ENCODE results near the gene ZIC1.

ZIC1 gene

DNA sequence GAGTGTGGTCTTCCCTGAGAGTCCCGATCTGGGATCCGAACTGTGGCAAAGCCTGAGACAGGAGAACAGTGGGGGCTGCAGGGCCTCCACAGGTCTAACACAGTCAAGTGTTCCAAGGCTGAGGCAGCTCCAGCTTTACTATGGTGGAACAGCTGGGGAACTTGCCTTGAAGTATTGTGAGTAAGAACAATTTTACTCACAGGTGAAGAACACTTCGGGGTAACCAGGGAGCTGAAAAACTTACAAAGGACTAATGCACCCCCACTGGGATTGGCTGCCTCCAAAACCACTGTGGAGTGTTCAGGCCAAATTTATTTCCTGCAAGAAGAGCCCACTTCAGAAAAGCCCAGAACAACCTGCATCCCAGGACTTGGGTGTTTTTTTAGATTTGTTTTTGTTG, 28.2 kb upstream of the ZIC1 start:
- DNase-seq = no peak

DNA sequence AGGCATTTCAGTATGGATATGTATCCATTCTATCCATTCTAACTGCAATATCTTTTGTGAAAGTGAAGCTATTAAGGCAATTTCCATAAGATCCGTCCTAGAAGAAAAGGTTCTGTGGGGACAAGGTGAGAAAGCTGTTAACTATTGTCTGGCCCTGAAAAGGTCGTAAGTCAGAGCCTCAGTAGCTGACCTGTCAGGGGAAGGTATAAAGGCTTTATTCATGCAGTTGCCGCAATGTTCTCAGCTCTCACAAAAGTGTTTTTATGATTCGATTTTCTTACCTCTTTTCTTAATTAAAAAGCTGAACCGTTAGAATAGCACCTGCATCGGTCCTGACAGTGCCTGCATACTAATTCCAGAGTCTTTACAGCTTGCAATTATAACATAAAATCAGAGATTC, 27.6 kb upstream of the ZIC1 start:
- DNase-seq = no peak

DNA sequence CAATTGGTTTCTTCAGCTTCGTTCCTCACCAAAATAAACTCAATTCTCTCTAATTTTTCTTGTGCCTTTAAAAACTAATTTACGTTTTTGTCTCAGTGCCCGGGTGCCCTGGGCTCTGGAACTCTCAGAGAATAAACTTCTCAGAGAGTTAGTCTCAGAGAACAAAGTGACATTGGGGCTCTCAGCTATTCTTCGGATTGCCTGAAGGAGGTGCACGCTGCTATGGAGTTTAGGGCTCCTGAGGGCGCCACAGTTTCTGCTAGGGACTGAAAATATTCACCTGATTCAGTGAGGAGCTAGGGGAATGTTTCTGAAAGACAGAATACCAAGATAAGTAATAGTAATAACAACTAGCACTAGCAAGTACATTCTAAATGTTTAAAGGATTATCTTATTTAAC, 25.5 kb upstream of the ZIC1 start:
- DNase-seq = no peak

DNA sequence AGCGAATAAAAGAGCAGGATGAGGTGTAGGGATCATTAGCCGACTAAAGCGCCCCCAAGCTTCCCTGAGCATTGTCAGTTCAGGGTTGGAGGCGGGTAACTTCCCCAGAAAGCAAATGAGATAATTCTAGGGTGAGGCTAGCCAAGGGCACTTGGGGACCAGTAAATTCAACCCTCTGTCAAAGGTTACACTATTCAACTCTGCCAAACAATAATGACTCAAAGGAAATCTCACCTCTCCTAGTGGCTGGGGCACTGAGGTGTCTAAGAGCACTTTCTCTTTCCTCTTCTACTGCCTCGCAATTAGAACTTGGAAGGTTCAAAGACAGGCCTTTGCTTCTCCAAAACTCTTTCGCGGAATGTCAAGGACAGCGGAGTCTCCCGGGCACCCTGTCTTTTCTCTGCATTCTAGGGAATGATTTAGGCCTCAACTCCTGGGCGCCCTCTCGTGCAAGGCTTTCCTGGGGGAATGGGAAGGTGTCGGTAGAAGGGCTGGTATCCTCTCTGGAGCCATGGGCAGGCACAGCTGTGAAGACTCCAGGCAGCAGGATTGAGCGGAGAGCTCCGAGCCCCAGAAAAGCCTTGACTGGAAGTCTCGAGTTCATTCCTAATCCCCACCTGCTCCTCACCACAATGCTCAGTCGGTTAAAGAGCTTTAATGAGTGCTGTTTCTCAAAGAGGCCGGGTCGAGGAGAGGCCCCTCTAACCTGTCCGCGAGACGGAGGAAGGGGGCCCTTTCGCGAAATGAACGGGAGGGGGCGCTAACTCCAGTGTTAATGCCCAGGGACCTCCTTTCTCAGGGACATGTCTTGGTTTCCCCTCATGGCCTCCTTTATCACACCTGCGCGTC, 24.7 kb upstream of the ZIC1 start:
- DNase-seq = no peak

DNA sequence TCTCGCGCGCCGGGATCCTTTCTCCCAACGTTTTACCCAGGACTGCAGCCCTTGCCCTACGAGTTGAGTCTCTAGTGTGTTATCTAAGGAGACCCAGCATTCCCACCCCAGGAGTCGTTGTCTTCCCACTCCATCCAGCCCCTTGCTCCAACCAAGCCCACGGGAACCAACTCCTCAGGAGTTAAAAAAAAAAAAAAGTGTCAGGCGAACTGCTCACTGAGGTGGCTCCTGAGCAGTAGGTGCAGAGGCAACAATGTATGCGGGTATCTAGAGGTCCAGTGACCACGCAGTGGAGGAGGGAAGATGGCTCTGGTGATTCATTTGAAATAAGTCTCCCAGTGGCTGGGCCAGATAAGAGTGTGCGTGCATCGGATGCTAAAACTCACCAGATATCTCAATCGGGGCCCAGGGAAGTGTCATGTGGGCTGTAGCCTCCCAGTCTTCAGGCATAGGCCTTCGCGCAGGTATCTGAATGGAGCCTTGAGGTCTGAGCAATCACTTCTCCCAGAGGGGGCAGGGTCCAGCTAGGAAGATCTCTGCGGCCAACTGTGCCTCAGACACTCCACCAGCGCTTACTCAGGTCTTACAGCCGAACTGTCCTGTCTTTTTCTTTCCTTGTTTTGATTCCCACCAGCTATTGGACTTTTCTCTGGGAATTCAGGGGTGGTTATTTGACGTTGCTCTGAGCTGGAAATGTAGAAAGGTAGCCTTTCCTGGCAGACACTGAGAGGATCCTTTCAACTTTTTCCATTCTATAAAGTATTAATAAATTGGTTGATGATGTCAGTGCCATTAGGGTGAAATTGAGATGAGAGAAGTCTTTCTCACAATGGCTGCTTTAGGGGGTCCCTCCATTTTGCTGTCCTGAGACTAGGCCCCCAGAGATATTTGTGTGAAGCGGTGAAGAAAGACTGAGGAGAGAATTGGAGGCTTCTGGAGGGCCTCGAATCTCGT, 23.8 kb upstream of the ZIC1 start:
- no peak for DNase-seq

DNA sequence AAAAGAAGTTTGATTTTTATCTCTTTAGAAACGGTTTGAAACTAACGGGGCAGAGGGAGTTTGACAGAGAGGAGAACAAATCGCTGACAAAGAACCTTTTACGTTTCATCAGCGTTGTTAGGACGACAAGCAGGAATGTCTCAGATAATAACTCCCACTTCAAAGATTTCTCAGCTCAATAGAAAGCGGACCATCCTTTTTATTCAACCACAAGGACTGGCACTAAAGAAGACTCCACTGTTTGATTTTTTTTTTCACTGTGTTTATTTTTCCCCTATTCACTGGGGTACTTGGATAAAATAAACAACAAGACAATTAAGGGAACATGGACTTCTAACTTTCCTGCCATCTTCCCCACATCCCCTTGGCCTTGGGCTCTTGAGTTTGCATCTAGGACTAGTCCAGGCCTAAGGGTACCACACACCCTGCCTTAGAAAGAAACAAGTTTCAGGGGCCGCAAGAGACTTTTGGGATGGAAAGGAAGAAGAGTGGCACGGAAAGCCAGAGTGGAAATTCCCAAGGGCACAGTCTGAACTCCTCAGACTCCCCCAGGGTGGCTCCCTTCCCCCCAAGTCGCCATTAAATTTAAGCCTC, 21.8 kb upstream of the ZIC1 start:
- no peak for DNase-seq

DNA sequence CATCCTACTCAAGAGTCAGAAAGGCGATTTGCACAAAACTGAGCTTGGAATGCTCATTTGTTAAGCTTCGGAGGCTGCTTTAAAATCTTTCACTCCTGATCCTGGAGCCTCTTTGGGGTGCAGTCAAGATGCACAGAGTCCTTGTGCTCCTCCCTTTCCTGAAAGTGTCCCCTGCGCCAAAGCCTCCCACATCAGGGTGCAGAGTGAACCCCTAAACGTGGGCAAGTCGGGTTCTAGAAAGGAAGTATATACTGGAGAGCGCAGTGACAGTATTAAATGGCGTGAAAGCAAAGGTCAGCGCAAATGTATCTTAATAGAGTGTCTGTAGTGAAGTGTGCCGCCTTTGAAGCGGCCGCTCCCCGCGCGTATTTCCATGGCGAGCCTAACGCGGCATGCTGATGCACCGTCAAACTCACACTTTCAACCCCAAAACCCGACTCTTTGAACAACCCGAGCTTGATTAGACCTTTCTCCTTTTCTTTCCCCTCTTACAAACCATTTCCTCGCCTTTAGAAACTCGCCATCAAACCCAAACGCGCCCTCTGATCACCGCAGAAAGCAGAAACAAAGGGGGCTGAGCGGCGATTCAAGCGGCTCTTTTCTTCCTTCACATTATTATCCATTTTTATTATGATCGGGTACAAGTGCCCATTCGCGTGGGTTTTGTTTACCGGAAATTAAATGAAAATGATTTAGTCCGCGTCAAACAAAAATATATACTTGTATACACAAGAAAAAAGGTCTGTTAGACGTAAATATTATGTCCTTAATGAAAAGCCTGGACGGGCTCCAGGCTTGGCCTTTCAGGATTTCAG, 21.1 kb upstream of the ZIC1 start:
- DNase-seq = no peak

DNA sequence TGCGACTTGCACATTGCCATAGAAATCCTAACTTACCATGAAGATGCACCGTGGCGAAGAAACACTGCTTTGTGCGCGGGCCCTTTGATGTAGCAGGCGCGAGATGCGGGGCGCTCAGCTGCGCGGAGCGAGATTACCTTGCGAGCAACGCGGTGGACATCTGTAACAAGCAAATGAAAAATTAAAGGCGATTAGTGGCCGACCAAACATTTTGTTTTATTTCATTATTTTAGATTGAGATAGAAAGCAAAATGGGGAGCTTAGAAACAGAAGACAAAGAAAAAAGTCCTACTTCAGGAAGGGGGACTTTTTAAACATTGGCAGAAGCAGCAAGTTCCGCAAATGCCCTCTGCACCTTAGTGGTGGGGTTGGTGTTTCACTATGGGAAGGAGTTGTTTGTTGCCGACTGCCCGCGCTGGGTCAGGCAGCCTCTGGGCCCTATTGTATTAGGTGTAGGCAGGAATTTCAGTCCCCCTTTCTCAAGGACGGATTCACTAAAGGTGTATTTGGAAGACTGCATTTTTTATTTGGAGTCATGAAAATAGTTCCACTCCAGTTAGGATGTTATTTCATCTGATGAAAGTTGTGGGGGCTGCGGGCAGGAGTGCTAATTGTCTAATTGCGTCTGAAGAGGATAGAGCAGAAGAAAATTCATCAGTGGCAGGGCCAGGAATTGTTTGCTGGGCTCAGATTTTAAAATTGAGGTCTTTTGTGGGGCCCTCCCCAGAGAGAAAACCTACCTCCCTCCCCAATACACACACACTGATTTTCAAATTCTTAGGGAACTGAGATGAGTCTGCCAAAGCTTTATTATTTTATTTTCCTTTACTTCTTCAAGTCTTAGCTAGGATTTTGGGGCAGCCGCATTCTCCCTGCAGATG, 20.2 kb upstream of the ZIC1 start:
- DNase-seq = no peak

DNA sequence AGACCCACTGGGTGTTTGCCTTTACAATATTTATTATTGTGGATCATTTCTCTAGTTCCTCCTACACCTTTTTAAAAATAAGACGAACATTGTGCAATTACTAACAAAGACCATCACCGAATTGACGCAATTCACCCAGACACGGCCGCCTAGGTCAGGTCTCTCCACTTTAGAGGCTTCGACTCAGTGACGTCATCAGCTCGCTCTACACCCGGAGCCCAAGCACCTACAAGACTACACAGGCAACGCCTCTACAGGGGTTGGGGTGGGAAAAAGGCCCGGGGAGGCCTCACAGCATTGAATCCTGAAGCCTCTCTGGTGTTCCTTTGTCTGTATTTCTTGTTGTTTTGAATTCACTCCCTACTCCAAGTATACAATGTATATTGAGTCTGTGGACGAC, 19.4 kb upstream of the ZIC1 start:
- DNase-seq = no peak

DNA sequence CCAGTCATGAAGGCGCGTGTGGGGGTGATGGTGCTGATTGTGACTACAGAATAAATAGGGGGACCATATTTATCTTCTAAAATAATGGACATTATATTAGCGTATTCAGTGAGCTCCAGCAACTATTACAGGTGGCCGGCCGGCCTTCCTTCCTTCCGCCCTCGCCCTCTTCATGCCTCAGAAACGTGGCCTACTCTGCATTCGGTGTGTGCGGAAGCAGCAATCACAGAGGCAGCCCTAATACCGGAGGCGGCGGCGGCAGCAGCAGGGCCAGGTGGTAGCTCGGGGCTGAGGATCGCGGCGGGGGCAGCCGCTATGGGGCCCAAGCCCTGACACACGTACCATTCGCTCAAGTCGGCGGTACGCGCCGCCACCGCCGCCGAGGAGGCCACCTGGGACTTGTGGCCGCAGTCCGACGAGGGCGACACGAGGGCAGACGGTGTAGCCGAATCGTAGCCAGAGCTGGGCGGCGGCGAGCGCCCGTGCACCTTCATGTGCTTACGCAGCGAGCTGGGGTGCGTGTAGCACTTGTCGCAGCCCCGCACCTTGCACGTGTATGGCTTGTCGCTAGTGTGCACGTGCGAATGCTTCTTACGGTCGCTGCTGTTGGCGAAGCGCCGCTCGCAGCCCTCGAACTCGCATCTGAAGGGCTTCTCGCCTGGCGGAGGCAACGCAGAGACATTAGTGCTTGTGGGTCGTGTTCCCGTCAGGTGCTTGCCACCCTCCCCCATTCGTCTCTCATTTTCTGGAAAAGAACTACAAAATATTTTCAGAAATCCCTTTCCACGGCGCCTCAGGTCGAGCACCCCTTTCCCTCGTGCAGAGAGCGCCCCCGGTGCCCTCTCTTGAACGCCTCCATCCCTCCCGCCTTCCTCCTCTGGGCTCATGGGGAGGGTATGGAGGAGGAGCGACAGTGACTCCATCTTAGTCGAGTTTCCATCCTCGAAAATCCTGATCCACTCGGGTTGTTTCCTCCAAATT, 18.3 kb upstream of the ZIC1 start:
- DNase-seq = no peak

DNA sequence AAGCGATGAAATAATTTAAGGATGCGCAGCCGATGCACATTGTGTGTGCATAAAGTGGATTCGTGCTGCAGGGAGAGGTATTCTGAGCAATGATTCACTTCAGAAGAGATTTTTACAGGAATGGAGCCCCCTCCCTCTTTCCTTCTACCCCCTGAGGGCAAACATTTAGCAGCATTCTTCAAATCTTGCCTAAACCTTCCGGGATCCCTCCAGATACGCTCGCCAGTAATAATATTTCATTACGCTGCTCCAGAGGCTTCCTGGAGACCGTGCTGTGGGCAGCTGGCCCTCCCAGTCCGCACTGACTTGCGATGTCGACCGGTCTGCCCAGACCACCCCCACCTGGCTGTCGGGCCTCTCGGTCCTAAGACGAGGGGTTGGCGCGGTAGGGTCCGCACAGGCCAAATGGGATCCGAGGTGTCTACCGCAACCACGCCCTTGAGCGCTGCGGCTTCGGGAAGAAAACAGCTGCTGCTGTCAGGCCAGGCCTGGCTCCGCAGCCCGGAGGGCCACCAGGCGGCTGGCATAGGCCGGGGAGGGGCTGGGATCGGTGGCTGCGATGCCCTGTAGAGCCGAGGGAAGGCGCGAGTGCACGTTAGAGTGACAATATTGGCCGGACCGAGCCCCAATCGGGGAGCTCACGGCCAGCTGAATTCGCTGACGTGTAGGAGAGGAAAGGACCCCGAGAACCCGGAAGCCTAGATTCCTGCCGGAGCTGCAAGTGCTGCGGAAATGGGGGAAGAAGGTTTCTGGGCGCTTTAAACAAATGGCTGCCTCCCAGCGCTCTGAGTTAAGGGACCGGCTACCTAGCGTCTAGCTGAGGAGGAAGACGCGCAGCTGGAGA, 17.2 kb upstream of the ZIC1 start:
- no peak for DNase-seq

DNA sequence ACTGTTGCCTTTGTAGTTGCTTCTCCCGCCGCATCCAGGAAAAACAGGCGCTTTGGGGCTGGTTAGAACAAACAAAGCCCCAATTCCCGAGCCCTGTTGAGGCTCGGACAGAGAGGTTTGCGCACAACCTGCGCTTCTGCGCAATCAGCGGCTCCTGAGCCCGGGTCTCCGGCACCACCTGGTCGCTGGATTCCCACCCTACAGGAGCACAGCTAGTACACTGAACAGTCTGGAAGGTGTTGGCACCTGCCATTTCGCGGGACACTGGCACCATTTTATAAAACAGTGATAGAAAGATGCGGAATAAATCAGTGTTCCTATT, 16.6 kb upstream of the ZIC1 start:
- DNase-seq = no peak

DNA sequence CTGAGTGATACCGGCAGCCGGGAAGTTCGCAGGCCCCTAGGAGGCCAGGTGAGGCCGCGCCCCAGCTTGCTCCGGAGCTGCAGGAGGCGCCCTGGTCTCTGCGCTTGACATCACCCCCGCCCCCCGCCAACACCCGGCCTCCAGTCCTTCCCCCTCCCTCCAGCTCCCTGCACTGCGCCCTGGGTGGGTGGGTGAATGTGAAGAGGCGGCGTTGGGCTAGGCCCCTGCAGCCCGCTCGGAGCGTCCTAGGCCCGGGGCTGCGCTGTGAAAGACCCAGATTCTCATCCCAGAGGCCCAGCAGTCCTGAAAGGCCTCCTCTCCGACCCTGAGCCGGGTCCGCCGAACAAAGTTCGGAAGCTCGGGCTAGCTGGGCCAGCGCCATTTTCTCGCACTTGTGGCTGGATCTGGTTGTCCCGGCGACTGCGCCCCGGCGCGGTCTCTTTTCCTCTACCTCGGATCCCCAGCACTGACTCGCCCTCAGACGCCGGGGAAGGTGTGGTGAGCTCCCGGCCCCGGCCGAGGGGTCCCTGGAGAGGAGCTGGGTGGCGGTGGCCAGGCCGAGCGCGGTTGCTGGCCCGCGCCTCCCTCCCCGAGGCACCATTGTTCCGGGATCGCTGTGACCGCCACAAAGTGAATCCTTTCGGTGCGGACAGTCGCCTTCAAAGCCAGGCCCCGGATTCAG, 15.8 kb upstream of the ZIC1 start:
- DNase-seq = no peak

DNA sequence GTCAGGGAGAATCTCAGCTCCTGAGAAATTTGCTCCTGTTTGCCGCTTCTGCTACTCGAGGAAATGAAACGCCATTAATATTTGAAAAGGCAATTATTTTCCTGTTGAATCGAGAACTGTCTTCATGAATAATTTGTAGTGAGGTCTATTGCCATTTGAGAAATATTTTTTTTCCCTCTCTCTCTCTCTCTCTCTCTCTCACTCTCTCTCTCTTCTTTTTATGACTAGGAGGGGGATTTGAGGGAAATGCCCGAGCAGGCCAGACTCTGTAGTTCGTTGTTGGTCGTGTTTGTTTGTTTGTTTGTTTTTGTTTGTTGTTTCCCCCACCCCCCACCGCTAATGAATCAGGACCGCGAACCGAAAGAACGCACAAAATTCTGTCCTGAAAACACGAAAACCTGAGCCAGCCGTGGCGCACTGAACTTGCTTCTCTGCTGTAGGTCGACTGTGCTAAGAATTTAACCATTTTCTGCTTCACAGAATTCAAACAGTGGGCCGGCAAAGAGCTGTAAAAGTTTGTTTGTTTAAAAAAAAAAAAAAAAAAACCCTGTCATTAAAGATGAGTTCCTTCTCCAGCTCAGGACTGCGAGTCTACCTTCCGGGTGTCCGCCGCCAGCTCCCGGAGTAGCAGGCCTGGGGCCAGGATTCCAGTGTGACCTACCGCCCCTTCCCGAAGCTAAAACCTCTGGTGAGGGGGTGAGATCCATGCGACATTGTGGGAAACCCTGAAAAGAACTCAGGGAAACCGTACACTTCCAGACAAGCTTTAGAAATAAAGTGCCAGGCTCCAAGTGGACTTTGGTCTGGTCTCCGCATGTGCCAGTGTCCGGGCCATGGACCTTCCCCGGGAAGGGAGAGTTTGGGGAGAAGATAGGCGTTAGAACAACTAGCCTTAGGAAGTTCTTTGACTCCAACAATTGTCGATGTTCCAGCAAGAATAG, 15.0 kb upstream of the ZIC1 start:
- DNase-seq = no peak

DNA sequence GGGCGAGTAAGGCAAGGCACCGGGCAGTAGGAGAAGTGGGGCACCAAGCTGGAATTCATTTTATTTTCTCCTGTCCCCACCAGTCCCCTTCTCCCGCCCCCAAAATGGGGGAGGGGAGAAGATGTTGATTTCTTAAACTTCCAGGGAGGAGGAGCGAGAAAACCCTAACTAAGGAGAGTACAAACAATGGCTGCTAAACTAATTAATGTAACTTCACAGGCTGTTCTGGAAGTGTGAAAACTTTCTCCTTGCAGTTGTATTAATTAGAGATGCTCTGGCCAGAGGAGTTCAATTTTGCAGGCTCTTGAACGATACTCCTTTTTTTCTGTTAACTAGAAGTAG, 14.3 kb upstream of the ZIC1 start:
- DNase-seq = no peak

DNA sequence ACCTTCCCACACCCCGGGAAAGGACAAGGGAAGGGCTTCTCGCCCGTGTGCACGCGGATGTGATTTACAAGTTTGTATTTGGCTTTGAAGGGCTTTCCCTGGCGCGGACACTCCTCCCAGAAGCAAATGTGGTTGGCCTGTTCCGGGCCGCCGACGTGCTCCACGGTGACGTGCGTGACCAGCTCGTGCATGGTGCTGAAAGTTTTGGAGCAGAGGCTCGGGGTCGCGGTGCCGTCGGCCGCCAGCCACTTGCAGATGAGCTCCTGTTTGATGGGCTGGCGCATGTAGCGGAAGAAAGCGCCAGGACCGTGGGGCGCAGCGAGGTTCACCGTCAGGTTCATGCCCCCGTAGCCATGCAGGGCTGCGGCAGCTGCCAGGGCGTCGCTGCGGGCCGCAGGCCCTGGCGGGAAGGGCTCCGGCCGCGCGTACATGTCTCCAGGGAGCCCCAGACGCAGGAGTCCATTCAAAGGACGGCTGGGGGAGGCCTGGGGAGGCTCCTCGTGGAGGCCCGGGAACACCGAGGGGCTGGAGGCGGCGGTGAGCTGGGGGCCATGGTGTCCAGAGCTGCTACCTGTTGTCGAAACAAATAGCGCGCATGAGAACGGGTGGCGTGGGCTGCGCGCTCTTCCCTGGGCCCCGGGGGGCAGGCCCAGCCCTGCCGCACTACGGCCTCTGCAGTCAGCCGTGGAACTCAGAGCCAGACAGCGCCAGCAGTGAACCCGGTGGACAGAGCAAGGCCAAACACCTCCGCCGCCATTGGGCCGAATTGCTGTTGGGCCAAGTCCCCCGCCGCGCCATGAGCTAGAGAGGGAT, 13.1 kb upstream of the ZIC1 start:
- no peak for DNase-seq

DNA sequence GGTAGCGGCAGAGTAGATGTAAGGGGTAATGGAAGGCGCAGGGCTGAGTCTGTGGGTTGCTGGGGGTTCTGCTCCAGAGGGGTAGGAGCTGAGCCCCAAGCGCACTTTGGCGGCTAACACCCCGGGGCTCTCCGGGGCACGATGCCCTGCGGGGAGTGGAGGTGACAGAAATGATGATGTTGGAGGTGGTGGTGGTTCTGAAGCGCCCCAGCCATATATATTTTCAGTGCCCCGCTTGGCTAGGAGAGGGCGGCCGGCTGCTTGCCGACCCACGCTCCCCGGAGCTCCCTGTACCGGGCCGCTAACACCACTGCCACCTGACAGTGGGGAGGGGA, 12.5 kb upstream of the ZIC1 start:
- DNase-seq = no peak

Measured in CD4-positive, alpha-beta T cell treated with Interleukin-1 beta for 1 hour (primary cell).